Sigmoid colon (tissue), 3 donors: Measurements from ENCODE around the gene KASH5.

ENCODE experiments used
- CTCF ChIP-seq, 4 experiments: fragments of 450-650 bp in 3 of 4; fragments of 200-600 bp in 1 of 4; IDR thresholded peaks; one replicate each; pipeline ENCODE4 v1.5.1; 2016 to 2019; ENCODE audit warnings: antibody characterized with exemption in 4 of 4, mild to moderate bottlenecking in 3 of 4, moderate library complexity in 2 of 4
- POLR2A ChIP-seq, 2 donors: fragments of 450-650 bp; IDR thresholded peaks; one replicate each; pipeline ENCODE4 v1.6.1; 2016; ENCODE audit warnings: antibody characterized with exemption in 2 of 2, mild to moderate bottlenecking in 2 of 2, moderate library complexity in 2 of 2

GRCh38 chr19:49439836-49440235 is 51.8 kb downstream of the KASH5 start:
- TF ChIP-seq POLR2A (IDR thresholded peaks at IDR 0.05), result no peak
- TF ChIP-seq CTCF (IDR thresholded peaks at IDR 0.05), result no peak
